GM12878 (cell line): Measurements from ENCODE around the gene TRAPPC3. TPM values are rescaled to one million over a fixed set of nuclear protein-coding genes. Genes with fewer than 3 reads are reported as not detected.

ENCODE experiments used
- ATAC-seq: fragments of 200-7000 bp; cut with Tn5 transposase; 3 replicates; pipeline ENCODE4 v1.9.1; 2020; ENCODE audit warnings: mild to moderate bottlenecking, moderate library complexity
- BruUV-seq: library from RNA; stranded (reverse); fragments of 400-500 nt; replicated peaks from 2 replicates; lab custom pipeline; 2021; lab: Mats Ljungman, UMichigan
- CTCF ChIA-PET: fragments of 300-600 bp; sonication (Branson Sonifier 250); formaldehyde crosslinking; extraction: SDS; loops from one replicate; lab custom pipeline; 2021; ENCODE audit warnings: inconsistent platforms; lab: Yijun Ruan, JAX
- POLR2A ChIA-PET: fragments of 350-600 bp; formaldehyde crosslinking; extraction: SDS; loops from one replicate; lab custom pipeline; 2021; ENCODE audit warnings: inconsistent platforms; lab: Charles Lee
- RAD21 ChIA-PET: fragments of 300-600 bp; sonication (Branson Sonifier 250); formaldehyde crosslinking; loops from one replicate; lab custom pipeline; 2023; ENCODE audit warnings: antibody characterized with exemption; ENCODE audit not compliant: unreplicated experiment; lab: Charles Lee
- SMC1A ChIA-PET: fragments of 300-600 bp; sonication (Branson Sonifier 250); formaldehyde crosslinking; loops from one replicate; lab custom pipeline; 2023; ENCODE audit not compliant: unreplicated experiment, uncharacterized antibody; lab: Charles Lee
- DNase-seq: peaks from one replicate; pipeline ENCODE4 v3.0.0-alpha.2; 2011; ENCODE audit warnings: low read depth, low spot score
- FAIRE-seq: peaks from 3 replicates; lab custom pipeline; 2011; peaks lifted over from hg19 to GRCh38; lab: Jason Lieb, UNC
- H2AFZ ChIP-seq: 2 replicates; pipeline ENCODE4 v1.6.0; 2011; ENCODE audit warnings: low read depth, low read length, control low read depth; ENCODE audit not compliant: control insufficient read depth
- H3K27ac ChIP-seq: 2 replicates; pipeline ENCODE4 v1.5.1; 2011; ENCODE audit warnings: control low read depth; ENCODE audit not compliant: control insufficient read depth, insufficient read depth
- H3K27me3 ChIP-seq, 2 experiments: replicated peaks in 1 of 2; 2 replicates each; pipeline versions ENCODE4 v1.6.0 to v1.6.1; 2011; ENCODE audit warnings: low read length in 1 of 2; ENCODE audit not compliant: control insufficient read depth in 2 of 2, insufficient read depth in 2 of 2
- H3K36me3 ChIP-seq, 2 experiments: 2 replicates each; pipeline ENCODE4 v1.5.1; 2011; ENCODE audit warnings: low read length in 1 of 2; ENCODE audit not compliant: control insufficient read depth in 2 of 2, insufficient read depth in 2 of 2
- H3K4me1 ChIP-seq: 2 replicates; pipeline ENCODE4 v1.6.1; 2011; ENCODE audit warnings: mild to moderate bottlenecking, low read length, moderate library complexity, mixed read lengths; ENCODE audit not compliant: control insufficient read depth, insufficient read depth
- H3K4me2 ChIP-seq: 2 replicates; pipeline ENCODE4 v1.6.0; 2011; ENCODE audit warnings: control low read depth; ENCODE audit not compliant: control insufficient read depth, insufficient read depth
- H3K4me3 ChIP-seq: fragments of 200-600 bp; sonication (generic); 2 replicates; pipeline ENCODE4 v1.5.1; 2016
- H3K79me2 ChIP-seq: 2 replicates; pipeline ENCODE4 v1.6.0; 2011; ENCODE audit warnings: low read length; ENCODE audit not compliant: control insufficient read depth, insufficient read depth
- H3K9ac ChIP-seq: 2 replicates; pipeline ENCODE4 v1.8.0; 2011; ENCODE audit warnings: low read length, control low read depth, mixed read lengths; ENCODE audit not compliant: control insufficient read depth, insufficient read depth
- H3K9me3 ChIP-seq: replicated peaks from 3 replicates; pipeline ENCODE4 v1.5.1; 2011; ENCODE audit warnings: mild to moderate bottlenecking, low read length; ENCODE audit not compliant: control insufficient read depth, insufficient read depth
- H4K20me1 ChIP-seq: 2 replicates; pipeline ENCODE4 v1.6.0; 2011; ENCODE audit not compliant: control insufficient read depth, insufficient read depth
- CHD1 ChIP-seq: IDR thresholded peaks from 2 replicates; pipeline ENCODE4 v1.6.1; 2012; ENCODE audit warnings: low read depth, low read length, improper control_type of control experiment
- ELK1 ChIP-seq: IDR thresholded peaks from 2 replicates; pipeline ENCODE4 v1.6.1; 2012; ENCODE audit warnings: low read depth, low read length, improper control_type of control experiment
- HDAC2 ChIP-seq: fragments of 200-600 bp; sonication (generic); IDR thresholded peaks from 2 replicates; pipeline ENCODE4 v1.6.1; 2017
- TARDBP ChIP-seq: IDR thresholded peaks from 2 replicates; pipeline ENCODE4 v1.6.1; 2016; ENCODE audit warnings: borderline replicate concordance
- ZNF207 ChIP-seq: fragments of 450-650 bp; IDR thresholded peaks from 2 replicates; pipeline ENCODE4 v1.6.1; 2014; ENCODE audit warnings: antibody characterized with exemption, mild to moderate bottlenecking, borderline replicate concordance
- WGBS: methylation state at CpG from one replicate; pipeline ENCODE4 v1.1.6; 2016; ENCODE audit warnings: low lambda C conversion rate; ENCODE audit not compliant: insufficient replicate concordance, insufficient coverage; ENCODE audit errors: missing lambda C conversion rate; 5-methylcytosine and 5-hydroxymethylcytosine counted together
- in situ Hi-C: fragments of 300-500 bp; cut with MboI; formaldehyde crosslinking; loops from 9 replicates; pipeline ENCODE4 v1.14.3; 2018; ENCODE audit warnings: mixed read lengths
- intact Hi-C: fragments of 100-400 bp; cut with micrococcal nuclease; formaldehyde crosslinking; loops from one replicate; pipeline ENCODE4 v1.14.2; 2022; ENCODE audit not compliant: unreplicated experiment
- polyA plus RNA-seq, 11 experiments: library from polyadenylated mRNA; depleted of rRNA in 4 of 11; unstranded in 6 of 11; stranded (reverse) in 5 of 11; fragments of >200 nt; fragmentation: Nextera tagmentation in 4 of 11; fragmentation: Illumina TruSeq in 1 of 11; extraction: Ambion mirVana in 4 of 11; extraction: Trizol in 1 of 11; gene quantifications; 1 replicate in 1 of 11; 2 replicates in 10 of 11; pipeline versions ENCODE4 v1.2.1 to v1.2.3, GENCODE V29; 2011 to 2016; ENCODE audit warnings: inconsistent platforms in 2 of 11, missing spikeins in 2 of 11, low read depth in 1 of 11
- total RNA-seq, 4 experiments: library from RNA; depleted of rRNA in 3 of 4; stranded (reverse); fragments of >200 nt in 3 of 4; fragmentation: Illumina TruSeq in 1 of 4; extraction: Trizol in 1 of 4; gene quantifications; 2 replicates each; pipeline versions ENCODE4 v1.2.1 to v1.2.3, GENCODE V29; 2013 to 2021

TRAPPC3 gene
- total and polyA plus RNA-seq, 10 of the 15 experiments (the other 5 are each of a cell fraction or from before 2014, with no cell fraction given): 14.7 to 122 (median 70.5) TPM

GRCh38 chr1:36172983-36173382, 23.7 kb upstream of the TRAPPC3 start:
- no peak for FAIRE-seq
- intact Hi-C loops (no loop called here), in situ Hi-C loops (no loop called here)
- H3K4me2 ChIP-seq: no peak overlapping the region
- H3K27ac ChIP-seq: no peak overlapping the region
- no peaks in the 10 kb centered on the region for H3K4me1 ChIP-seq
- H3K27me3 ChIP-seq: no peaks in the 10 kb centered on the region
- ChIA-PET POLR2A (no interaction called here), SMC1A (interaction anchor here (1.2 kb wide), 1 partner anchor 21 kb away, joined by 3 read pairs; no protein-coding TSS in a partner anchor), CTCF (interaction anchor here (1.0 to 1.6 kb wide), 2 partner anchors 13 to 15 kb away, joined by 3 read pairs; no protein-coding TSS in a partner anchor), RAD21 (no interaction called here)
- WGBS: 94% methylated on average over 2 of the region's 2 CpGs
- TF ChIP-seq CHD1: no peak
- TF ChIP-seq TARDBP: no peak
- no peak for TF ChIP-seq ZNF207
- TF ChIP-seq ELK1: no peak
- TF ChIP-seq HDAC2: no peak
- peaks cover 19 to 47% of the 10 kb centered on the region in 2 experiments for H3K36me3 ChIP-seq
- no peak overlapping the region for H2AFZ ChIP-seq
- H3K9me3 ChIP-seq: no peaks in the 10 kb centered on the region
- H3K79me2 ChIP-seq: peaks cover 4% of the 10 kb centered on the region; the same call in 1 of the 2 replicates
- BruUV-seq: no TSS peak
- H3K9ac ChIP-seq: no peak overlapping the region
- DNase-seq: no peak
- ATAC-seq: no peak
- no peaks in the 10 kb centered on the region; the same call in 1 of the 2 replicates for H4K20me1 ChIP-seq
- H3K4me3 ChIP-seq: no peak overlapping the region
